HG03060 (cell line): ENCODE results near the gene VWA3A.
"Not testable (repeated sequence)": the region's sequence is repeated elsewhere in the genome, so short reads cannot be mapped to it uniquely, and the experiment has no call there.

Experiments
- ATAC-seq: cut with Tn5 transposase; IDR thresholded peaks from one replicate; pipeline ENCODE4 v1.9.1; 2021; ENCODE audit warnings: low read depth, moderate number of reproducible peaks; ENCODE audit not compliant: unreplicated experiment

Gene VWA3A

DNA sequence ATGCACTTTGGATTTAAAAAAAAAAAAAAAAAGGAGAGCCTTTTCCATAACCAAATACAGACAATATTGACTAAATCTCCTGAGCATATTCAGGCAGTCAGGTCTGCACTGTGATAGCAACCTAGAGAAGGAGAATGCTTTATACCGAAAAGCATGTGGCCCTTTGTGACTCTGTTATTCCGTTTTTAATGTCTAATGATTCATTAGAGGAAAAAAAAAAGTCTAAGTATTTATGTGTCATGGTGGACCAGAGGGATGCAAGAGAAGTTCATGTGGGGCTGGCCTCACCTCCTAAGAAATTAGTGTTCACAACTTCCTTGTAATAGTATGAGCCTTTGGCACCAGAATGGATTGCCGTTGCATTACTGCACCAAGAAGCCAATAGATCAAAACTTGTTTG is 11.3 kb upstream of the VWA3A start:
- no peak for ATAC-seq

DNA sequence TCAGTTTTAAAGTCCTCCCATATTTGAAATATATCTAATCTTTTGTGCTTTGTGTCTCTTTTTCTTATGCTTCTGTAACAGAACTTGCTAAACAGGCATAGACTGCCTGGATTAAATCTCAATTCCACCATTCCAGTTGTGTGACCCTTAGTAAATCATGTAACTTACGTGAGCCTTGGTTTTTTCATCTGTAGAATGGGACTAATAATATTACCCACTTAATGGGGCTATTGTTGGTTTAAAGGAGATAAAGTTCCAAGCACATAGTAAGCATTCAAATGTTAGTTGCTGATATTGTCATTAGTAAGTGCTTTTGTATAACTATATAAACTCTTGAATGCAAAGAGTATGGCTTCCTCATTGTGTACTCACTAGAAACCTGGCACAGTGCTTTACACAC is 5.9 kb upstream of the VWA3A start:
- no peak for ATAC-seq

DNA sequence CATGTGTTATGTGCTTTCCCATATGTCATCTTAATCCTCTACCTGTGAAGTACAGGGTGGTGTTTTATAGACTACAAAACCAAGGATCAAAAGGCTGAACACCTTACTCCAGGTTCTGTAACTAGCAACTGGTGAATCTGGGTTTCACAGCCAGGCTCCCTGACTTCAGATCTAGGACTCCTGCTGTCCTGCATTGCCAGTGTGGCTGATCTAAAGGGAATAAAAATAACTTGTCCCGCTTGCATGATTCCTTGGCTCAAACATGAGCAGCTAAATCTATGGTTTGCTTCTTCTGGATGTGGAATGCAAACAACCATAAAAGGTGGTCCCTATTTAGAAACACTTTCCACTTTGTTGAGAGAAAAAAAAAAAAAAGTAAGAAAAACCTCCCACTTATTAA is 3.7 kb upstream of the VWA3A start:
- no peak for ATAC-seq

DNA sequence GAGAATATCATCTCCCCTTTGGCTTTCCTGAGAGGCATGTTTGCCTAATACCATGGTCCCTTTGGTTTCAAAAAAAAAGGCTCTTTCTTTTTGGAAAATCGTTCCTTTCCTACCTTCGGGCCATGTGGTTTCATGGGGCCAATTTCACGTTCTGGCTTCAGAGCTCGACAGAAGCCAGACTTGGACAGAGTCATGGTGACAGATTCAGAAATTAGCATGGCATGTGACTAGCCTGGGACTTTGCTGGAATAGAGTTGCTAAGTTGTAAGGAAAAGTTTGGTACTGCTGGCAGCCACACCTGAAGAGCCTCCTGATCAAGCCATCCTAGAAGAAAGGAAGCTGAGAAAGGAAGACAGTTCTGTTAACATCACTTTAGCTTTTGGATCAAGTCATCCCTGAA is 2.4 kb upstream of the VWA3A start:
- no peak for ATAC-seq

DNA sequence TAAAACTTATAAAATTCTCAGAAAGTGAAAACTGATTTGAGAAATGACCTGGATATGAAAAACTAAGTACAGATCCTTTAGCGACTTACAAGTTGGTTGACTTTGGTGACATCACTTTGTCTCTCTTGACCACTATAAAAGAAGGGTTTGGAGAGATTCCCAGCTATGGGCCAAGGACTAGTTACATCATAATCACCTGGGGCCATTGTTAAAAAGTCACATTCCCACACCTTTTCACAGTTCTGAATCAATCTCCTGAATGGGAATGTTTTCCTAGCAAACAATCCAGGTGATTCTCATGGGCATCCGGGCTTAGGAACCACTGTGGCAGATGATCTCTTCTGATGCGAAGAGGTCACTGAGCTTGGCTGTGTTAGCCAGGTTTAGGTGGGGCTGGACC is 620 bp upstream of the VWA3A start:
- ATAC-seq: no peak

DNA sequence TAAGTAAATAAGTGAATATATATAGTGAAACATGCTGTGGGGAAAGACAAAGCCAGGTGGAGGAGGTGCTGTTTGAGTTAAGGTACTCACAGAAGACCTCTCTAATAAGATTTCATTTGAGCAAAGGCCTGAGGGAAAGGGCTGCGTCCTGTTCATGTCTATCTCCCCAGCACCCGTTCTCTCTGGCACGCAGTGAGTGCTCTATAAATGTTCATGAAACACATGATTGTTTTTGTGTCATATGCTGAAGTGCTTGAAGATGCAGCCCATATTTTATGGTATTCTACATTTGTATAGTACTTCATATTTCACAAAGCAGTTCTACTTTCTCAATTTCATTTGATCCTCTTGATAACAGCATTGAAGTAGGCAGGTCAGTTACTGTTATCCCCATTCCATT is 990 bp downstream of the VWA3A start:
- no peak for ATAC-seq

DNA sequence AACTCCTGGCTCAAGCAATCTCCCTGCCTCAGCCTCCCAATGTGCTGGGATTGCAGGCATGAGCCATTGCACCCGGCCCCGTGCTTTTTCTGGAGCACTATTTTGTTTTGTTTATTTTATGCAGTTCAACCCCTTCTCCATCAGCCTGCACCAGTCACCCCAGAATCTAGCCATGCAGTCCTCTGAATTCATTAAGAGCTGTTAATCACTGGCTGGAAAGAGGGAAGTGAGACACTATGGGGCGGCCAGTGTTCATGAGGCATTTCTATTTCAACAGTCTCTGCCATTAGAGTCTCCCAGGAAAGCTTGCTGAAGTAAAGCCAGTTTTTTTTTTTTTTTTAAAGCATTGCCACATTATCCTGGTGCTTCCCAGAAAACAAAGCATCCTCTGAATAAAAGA is 1.7 kb downstream of the VWA3A start:
- ATAC-seq: no peak

DNA sequence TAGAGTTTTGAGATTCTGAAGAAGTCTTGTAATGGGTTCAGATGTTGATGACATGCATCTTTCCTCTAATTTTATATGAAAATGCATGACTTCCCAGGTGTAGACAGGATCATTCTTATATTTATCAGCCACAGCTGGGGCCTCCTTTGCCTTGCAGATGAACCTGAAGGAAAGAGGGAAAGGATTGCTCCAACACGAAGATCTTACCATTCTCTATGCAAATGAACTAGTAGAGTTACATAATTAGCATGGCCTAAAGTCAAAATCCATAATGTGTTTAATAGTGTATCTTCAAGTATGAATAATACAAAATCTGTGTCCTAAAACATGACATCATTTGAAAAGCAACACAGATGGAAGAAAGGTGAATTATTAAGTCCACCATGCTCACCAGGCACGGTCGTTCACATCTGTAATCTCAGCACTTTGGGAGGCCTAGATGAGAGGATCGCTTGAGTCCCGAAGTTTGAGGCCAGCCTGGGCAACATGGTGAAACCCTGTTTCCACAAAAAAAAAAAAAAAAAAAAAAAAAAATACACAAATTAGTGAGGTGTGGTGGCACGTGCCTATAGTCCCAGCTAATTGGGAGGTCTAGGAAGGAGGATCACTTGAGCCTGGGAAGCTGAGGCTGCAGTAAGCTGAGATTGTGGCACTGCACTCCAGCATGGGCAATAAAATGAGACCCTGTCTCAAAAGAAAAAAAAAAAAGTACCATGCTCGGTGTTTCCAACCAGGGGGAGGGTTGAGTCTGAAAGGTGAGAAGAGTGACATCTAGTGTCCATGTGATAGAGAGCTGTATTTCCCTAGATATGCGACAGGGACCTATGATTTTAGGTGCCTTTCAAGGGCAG is 6.3 kb downstream of the VWA3A start:
- no peak for ATAC-seq

DNA sequence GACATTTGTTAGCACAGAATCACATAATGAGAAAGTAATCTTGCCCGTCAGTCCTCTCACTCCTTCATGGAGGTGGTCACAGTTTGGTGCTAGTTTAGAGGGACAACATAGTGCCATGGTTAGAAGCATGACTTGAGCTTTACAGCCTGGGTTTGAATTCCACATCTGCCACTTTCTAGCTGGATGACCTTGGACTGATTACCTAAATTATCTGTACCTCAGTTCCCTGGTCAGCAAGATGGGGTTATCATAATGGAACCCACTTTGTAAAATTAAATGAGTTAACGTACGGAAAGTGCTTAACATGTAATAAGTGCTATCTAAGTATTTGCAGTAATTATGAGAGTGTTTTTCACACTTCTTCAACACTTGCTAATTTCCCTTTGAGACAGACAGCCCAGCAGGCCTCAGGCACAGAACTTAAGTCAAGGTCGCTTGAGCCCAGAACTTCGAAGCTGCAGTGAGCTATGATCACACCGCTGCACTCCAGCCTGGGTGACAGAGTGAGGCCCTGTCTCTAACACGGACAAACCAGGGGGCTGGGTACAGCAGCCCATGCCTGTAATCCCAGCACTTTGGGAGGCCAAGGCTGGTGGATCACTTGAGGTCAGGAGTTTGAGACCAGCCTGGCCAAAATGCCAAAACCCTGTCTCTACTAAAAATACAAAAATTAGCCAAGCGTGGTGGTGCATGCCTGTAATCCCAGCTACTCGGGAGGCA is 7.1 kb downstream of the VWA3A start:
- ATAC-seq: no peak

DNA sequence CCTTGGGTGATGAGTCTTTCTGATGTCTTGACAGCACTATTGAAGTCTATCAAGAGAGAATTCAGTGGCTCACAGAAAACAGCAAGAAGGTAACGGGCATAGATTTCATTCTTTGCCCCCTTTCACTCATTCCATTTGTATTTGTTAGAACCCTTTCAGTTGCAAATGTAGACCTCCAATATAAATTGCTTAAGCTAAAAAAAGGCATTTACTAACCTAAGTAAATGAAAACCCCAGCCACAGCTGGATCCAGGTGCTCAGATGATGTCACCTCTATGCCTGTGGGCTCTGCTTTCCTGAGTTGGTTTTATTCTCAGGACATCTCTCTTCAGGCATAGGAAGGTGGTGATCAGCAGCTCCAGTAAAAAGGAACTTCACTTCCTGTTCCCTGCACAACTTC is 11.1 kb downstream of the VWA3A start:
- ATAC-seq: no peak

DNA sequence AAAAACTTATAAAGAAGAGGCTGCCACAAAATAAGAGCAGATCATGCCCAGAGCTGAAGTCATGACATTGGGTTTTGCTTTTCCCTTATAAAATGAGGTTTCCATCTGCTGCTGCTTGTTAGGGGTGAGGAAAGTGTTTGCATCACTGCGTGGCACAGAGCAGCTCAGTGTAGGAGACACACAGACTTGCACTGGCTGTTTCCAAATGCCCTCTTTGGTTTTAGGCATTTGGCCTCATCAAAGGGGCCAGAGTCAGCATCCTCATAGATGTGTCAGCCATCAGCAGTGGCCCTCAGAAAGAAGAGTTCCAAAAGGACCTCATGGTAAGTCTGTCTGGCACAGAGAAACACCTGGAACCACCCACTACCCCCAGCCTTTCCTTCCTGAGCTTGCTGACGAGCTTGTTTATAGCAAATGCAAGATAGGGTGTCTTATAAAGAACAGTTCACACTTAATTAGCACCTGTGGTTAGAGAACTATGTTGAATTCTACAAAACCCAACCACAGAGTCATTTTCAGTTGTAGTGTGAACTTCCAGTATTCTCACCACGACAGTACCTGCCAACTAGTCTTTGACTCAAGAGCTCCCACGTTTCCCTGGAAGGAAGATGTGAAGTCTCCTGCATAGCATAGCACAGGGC is 17.0 kb downstream of the VWA3A start:
- ATAC-seq: no peak

DNA sequence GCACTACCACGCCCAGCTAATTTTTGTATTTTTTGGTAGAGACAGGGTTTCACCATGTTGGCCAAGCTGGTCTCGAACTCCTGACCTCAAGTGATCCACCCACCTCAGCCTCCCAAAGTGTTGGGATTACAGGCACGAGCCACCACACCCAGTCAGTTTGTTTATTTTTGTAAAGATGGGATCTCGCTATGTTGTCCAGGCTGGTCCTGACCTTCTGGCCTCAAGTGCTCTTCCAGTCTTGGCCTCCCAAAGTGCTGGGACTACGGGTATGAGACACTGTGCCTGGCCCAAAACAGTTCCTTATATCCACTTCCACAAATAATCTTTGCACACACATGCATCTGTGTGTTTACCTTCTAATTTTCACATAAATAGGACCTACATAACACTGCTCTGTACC is 19.3 kb downstream of the VWA3A start:
- not testable (repeated sequence) for ATAC-seq

DNA sequence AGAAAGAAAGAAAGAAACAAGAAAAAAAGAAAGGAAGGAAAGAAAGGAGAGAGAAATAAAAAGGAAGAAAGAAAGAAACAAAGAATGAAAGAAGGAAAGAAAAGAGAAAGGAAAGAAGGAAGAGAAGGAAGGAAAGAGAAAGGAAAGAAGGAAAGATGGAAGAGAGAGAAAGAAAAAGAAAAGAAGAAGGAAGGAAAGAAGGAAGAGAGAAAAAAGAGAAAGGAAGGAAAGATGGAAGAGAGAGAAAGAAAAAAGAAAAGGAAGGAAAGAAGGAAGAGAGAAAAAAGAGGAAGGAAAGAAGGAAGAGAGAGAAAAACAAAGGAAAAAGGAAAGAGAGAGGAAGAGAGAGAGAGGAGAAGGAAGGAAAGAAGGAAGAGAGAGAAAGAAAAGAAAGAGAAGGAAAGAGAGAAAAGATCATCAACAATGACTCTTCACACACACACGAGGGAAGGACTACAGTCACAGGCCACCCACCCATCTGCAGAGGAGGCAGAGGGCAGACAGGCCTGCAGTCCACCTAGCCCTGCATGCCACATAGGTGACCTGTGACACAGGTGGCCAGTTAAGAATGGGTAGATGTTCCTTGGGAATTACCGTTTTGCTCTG is 23.9 kb downstream of the VWA3A start:
- ATAC-seq: no peak

DNA sequence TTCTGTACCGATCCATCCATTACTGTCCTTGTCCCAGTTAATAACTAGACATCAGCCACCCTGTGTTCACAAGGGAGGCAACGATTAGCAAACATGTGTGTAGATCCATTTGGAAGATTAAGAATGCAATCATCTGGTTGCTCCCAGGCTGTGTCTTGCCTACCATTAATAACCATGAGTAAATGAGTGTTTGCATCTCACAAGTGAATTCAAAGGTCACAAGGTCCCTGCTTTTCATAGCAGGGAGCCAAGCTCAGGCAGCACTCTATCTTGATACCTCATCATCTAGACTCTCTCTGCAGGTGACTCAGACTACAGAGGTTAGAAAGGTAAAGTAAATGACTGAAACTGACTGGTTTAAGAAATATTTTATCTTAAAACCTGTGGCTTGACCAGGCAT is 25.3 kb downstream of the VWA3A start:
- ATAC-seq: no peak

DNA sequence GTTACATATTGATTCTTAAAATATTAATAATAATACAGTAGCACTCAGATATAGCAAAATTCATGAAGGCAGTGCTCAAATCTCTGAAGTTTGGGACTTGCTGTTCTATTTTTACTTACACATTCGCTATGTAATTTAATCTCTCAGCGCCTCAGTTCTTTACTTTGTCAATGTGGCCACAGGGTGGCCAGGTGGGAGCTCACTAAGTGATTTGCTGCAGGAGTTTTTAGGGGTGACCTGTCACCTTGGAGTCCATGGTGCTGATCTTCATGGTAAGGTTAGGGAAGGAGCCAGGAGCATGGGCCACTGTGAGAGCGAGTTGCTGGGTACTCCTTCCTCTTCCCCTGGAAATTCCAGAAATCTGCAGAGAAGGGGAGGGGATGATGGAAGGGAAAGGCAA is 28.1 kb downstream of the VWA3A start:
- ATAC-seq: no peak

DNA sequence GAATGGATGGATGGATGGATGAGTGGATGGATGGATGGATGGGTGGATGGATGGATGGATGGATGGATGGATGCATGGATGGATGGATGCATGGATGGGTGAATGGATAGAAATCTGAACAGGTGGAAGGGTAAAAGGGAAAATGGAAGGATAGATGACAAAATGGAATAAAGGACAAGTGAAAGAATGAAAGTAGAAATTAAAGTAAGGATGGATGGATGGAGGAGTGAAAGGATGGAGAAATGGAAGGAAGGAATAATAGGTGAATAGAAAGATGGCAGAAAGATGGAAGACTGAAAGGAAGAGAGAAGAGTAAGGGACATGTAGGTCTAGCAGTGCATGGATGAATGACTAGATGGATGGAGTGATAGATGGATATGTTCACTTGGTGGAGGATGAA is 29.9 kb downstream of the VWA3A start:
- ATAC-seq: no peak

DNA sequence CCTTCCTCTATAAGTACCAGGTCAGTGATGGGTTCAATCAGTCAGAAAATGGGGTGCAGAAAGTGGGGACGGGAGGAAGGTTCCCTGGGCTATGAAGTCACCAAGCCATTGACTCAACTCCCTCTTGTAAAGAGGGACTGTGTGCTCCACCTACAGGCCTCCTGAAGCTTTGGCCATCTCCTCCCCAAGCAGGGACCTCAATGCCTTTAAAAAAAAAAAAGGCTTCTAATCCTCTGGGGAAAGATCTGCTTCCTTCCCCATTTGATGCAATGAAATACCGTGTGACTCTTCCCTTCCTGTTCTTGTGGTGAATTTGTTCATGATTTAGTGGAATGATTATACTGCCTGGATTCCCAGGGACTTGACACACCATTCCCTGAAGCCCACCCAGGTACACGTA is 30.8 kb downstream of the VWA3A start:
- ATAC-seq: no peak

DNA sequence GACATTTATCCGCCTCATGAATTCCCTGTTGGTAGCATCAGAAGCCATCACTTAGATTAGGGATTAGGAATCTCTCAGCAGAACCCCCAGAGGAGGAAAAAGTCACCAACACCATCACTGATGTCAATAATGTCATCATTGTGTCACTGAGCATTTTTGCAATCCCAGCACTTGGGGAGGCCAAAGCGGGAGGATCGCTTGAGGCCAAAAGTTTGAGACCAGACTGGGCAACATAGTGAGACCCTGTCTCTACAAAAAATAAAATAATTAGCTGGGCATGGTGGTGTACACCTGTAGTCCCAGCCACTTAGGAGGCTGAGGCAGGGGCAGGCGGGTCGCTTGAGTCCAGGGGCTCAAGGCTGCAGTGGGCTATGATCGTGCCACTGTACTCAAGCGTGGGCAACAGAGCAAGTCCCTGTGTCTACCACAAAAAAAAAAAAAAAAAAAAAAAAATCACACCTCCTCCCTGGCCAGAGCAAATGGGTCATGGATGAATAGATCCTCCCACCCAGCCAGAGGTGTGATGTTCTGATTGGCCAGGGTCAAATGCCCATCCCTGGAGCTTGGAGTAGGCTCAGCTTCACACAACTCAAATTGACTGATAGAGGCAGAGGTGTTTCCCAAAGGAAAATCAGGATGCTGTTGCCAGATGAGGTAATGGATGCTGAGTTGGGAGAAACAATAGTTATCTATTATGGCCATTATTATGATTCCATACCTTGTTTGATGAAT is 31.6 kb downstream of the VWA3A start:
- ATAC-seq: no peak

DNA sequence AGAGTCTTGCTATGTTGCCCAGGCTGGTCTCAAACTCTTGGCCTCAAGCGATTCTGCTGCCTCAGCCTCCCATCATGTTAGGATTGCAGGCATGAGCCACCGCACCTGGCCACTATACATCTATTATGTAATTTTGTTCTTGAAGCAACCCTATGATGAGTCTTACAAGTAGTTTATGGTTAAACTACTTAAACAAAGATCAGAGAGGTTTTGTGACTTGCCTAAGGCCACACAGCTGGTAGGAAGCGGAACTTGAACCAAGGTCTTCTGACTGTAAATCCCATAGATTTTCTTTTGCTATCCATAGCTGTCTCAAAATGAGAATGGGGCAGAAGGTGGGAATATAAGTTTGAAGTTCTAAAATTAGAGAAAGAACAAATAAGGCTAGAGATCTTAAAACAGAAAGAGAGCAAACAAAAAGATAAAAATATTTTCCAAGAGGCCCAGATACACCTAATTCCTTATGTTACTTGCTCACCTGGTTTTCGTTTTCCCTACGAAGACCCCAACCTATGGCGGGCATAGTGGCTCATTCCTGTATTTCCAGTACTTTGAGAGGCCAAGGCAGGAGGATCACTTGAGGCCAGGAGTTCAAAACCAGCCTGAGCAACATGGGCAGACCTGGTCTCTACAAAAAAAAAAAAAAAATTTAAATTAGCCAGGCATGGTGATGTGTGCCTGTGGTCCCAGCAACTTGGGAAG is 32.4 kb downstream of the VWA3A start:
- ATAC-seq: no peak

DNA sequence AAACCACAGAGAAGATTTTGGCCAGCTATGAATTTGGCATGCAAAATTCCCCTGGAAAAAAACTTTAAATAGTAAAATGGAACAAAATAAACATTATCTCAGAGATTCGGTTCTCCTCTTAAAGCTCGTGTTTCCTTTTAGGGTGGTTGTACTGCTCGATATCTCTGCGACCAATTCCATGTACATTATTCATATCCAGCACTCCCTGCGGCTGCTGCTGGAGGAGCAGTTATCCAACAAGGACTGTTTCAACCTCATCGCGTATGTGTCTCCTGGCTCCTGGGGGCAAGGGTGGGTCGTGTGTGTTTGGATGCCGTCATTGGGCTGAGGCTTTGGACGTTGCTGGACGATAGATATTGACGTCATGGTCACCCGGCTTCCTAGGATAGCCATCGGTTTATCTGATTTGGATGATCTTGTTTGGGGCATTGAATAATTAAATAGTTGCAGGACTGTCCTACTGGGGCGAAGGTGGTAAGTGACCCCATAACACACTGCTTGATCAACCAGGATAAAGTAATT is 33.8 kb downstream of the VWA3A start:
- ATAC-seq: no peak
